ENCODE measurements around the gene C19orf47.
"Not testable (repeated sequence)": the region's sequence is repeated elsewhere in the genome, so short reads cannot be mapped to it uniquely, and the experiment has no call there.

C19orf47 gene

GRCh38 chr19:40339018-40339728 is 9.0 kb downstream of the C19orf47 start:
- no peak for TF ChIP-seq CTCF (IDR thresholded peaks at IDR 0.05; ENCODE audit: control extremely low read depth, extremely low read depth, low read depth, missing control alignments)
- ChIA-PET POLR2A (no interaction called here), CTCF (interaction anchor here (5.0 kb wide), 1 partner anchor 34 kb away, joined by 18 read pairs; no protein-coding TSS in a partner anchor)
- DNase-seq (ENCODE audit: extremely low spot score) = no peak

DNA sequence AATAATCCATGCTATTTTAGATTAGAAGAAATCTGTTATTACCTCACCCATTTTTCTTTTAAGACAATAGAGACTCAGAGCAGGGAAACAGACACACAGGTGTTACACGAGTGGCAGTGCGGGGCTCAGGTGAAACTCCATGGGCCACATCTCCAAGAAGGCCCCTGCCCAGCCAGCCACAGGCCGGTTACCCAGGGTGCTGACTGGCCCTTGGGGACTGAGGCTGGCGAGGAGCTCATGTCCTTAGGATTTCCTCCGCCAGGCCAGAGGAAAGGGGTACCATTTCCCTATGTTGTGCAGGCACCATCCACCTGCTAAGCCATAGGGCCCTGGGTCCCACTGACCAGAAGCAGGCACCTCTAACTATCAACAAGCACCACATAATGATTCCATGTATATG is 10.6 kb downstream of the C19orf47 start:
- no peak for DNase-seq (ENCODE audit: extremely low spot score)
- no peak for TF ChIP-seq CTCF (IDR thresholded peaks at IDR 0.05; ENCODE audit: control extremely low read depth, extremely low read depth, low read depth, missing control alignments)
- CTCF ChIA-PET = interaction anchor here (1.0 to 5.0 kb wide), 2 partner anchors 10 to 33 kb away, joined by 6 to 18 read pairs; partner anchors contain the start of gene C19orf47
- POLR2A ChIA-PET = interaction anchor here (0.5 kb wide), 1 partner anchor 242 kb away, joined by 4 read pairs; no protein-coding TSS in a partner anchor

GRCh38 chr19:40337107-40337506 is 11.1 kb downstream of the C19orf47 start:
- CTCF ChIA-PET = interaction anchor here (1.0 to 5.0 kb wide), 4 partner anchors 11 to 41 kb away, joined by 3 to 18 read pairs (median 5); partner anchors contain the start of gene C19orf47
- POLR2A ChIA-PET = interaction anchor here (0.5 kb wide), 1 partner anchor 242 kb away, joined by 4 read pairs; no protein-coding TSS in a partner anchor
- DNase-seq (ENCODE audit: extremely low spot score) = no peak
- no peak for TF ChIP-seq CTCF (IDR thresholded peaks at IDR 0.05; ENCODE audit: control extremely low read depth, extremely low read depth, low read depth, missing control alignments)

DNA sequence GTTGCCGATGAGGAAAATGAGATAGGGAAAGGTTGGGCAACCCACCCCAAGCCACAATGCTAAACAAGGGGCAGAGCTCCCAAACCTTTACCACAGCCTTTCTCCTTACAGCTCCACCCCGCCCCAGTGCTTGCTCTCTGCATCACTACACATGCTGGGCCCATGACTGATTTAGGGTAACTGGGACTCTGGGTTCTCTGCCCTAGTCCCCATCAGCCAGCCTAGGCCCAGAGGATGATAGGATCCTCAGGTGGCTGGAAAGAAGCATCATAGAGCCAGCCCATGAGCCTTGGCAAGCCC is 11.6 kb downstream of the C19orf47 start:
- no peak for TF ChIP-seq CTCF (IDR thresholded peaks at IDR 0.05; ENCODE audit: control extremely low read depth, extremely low read depth, low read depth, missing control alignments)
- ChIA-PET POLR2A (no interaction called here), CTCF (interaction anchor here (1.0 to 5.0 kb wide), 3 partner anchors 32 to 40 kb away, joined by 3 to 18 read pairs (median 4); no protein-coding TSS in a partner anchor)
- no peak for DNase-seq (ENCODE audit: extremely low spot score)

DNA sequence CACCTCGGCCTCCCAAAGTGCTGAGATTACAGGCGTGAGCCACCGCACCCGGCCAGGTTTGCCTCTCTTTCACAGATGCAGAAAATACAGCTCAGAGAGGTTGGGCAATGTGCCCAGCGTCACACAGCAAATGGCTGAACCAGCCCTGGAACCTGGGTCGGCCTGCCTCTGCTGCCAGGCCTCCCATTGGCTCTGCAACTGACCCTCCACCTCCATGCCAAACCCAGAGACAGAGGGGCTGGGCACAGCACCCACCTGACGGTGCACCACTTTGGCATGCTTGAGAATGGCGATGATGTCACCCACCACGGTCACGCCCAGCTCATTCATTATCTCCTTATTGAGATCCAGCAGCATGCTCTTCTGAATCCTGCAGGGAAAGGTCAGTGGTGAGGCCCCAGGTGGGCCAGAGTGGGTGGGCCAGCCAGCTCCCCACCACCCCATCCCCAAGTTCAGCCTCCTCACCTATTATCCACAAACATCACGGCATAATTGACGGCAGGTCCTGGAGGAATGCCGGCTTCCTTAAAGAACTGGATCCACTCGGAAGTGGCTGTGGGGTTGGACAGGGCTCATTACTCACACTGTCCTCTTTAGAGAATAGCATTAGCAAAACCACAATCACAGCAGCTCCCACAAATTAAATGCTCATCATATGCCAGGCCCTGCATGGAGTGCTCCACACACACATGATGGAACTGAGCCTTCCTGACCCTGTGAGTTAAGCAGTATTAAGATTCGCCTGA is 12.2 kb downstream of the C19orf47 start:
- no peak for DNase-seq (ENCODE audit: extremely low spot score)
- POLR2A ChIA-PET = no interaction called here
- CTCF ChIA-PET = interaction anchor here (0.7 to 5.0 kb wide), 4 partner anchors 23 to 40 kb away, joined by 3 to 18 read pairs (median 4); no protein-coding TSS in a partner anchor
- no peak for TF ChIP-seq CTCF (IDR thresholded peaks at IDR 0.05; ENCODE audit: control extremely low read depth, extremely low read depth, low read depth, missing control alignments)

DNA sequence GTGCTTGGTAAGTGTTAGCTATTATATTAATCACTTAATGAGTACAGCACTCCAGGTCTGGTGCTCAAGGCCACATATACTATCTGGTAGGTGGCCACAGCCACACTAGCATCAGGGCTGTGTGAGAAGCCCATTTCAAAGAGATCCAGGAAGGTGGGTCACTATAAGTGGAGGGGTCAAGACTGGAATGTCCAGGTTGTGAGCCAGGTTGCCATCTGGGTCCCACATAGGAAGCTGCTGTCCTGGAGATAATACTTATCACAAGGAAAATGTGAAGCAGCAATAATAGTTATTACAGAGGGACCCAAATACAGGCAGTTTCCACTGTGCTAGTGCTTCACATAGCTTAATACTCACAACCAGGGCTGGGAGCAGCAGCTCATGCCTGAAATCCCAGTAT is 13.1 kb downstream of the C19orf47 start:
- CTCF ChIA-PET = interaction anchor here (5.0 kb wide), 1 partner anchor 30 kb away, joined by 18 read pairs; no protein-coding TSS in a partner anchor
- DNase-seq (ENCODE audit: extremely low spot score) = no peak
- TF ChIP-seq CTCF (IDR thresholded peaks at IDR 0.05; ENCODE audit: control extremely low read depth, extremely low read depth, low read depth, missing control alignments) = no peak
- POLR2A ChIA-PET = no interaction called here

GRCh38 chr19:40333083-40333482 is 15.1 kb downstream of the C19orf47 start:
- POLR2A ChIA-PET; DNase-seq (ENCODE audit: extremely low spot score): not testable (repeated sequence)
- CTCF ChIA-PET = interaction anchor here (0.9 to 1.4 kb wide), 2 partner anchors 17 to 131 kb away, joined by 3 read pairs; no protein-coding TSS in a partner anchor

All from GM10248 (cell line).